Measurements from ENCODE around the gene PHLDA2.
A peak's percentile ranks its signal among the peaks of the same experiment; 100 is the strongest.
"Not testable (repeated sequence)": the region's sequence is repeated elsewhere in the genome, so short reads cannot be mapped to it uniquely, and the experiment has no call there.

PHLDA2 gene

GRCh38 chr11:2914455-2915195 lies 14.6 kb downstream of the PHLDA2 start:
- no peak for DNase-seq

DNA sequence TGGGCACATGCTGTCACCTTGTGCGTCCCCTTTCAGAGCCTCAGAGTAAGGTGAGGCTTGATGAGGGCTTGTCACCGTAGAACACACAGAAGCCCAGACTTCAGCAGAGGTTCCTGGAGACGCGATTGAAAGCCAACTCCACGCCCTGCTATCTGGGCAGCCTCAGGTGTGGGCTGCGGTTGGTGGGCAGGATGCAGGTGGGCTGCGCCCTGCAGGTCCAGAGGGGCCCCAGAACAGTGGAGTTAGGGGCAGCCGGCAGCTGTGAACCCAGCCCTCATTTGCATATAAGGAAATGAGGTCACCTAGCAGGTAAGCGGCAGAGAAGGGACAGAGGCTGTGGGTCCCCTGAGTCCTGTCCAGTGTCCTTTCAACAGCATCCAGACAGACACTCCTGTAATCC lies 15.4 kb downstream of the PHLDA2 start:
- DNase-seq, result no peak

DNA sequence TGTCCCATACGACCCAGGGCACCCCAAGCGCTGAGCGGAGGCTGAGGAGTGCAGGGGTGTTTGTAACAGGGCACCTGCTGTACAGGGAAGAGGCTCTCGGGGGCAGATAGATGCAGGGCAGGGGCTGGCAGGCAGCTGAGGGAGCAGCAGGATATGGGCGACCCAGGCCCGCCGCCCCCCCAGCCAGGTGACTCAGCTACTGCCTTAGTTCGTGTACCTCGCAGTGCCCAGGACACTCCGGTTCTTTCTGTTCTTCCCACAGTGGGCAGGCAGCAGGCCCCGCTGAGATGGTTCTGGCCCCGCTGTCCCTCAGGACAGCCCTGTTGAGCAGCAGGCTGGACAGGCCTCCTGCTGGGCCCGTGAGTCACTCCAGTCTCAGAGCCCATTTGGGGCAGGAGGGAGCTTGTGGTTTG lies 16.2 kb downstream of the PHLDA2 start:
- DNase-seq, result no peak

DNA sequence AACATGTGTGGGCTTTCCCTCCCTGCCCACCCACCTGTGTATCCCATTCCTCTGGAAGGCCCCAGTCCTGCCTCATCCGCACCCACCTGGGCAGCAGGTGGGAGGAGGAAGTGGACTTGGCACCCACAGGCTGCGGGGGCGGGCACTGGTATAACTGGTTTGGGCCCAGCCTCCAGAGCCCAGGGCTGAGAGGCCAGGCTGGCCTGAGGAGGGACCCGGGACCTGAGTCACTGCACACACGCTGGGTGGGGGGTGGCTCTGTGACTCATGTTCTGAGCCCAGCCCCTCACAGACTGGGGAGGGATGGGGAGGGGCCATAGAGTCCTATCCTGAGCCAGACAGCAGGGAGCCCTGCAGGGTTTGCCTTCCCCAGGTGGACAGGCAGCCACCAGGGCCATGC lies 16.7 kb downstream of the PHLDA2 start:
- DNase-seq, result no peak

DNA sequence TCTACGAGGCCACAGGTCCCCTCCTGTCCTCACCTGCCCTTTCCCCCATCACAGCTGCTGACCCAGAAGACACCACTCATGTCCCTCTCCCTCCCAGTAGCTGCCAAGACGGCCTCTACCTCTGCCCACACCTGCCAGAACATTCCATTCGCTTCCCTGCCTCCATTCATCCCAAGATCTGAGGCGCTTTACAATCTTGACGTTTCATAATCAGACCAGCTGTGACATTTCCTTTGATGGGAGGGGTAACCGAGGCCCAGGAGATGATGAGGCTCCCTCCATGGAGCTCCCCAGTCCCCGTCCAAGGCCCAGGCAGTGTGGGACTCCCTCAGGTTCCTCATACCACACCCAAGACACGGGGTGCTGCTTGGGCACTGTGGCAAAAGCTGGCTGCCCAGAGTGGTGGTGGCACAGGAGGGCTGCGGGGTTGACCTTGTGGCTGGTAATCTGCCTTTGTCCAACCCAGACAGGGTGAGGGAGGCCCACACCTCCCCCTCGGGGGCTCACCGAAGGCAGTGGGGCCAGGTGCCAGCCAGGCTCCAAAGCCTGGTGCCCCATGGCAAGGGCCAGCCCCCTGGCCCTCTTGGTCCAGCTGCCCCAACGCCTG lies 17.3 kb downstream of the PHLDA2 start:
- no peak for DNase-seq

- DNase-seq, result no peak
Measured at GRCh38 chr11:2911088-2911784, 18.0 kb downstream of the PHLDA2 start.

DNA sequence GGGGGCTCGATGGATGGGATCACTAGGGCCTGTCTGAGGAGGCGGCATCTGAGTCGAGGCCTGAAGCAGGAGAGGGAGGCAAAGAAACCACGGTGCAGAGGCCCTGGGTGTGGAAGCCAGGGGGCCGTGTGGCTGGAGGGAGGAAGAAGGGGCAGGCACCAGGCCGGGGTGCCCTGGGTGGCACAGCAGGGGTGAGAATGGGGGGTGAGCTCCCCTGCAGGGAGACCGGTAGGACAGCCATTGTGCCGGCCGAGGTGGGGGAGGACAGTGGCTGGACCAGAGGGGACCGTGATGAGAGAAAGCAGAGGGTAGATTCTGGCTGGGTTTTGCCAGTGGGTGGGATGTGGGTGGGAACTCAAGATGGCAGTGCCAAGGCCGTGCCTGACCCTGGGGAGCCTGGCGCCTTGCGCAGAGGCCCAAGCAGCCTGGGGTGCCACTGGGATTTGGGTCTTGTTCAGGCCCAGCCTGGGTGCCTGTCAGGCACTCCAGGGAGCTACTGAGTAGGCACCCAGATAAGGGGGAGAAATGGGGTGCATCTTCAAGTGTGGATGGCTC lies 18.7 kb downstream of the PHLDA2 start:
- no peak for DNase-seq

DNA sequence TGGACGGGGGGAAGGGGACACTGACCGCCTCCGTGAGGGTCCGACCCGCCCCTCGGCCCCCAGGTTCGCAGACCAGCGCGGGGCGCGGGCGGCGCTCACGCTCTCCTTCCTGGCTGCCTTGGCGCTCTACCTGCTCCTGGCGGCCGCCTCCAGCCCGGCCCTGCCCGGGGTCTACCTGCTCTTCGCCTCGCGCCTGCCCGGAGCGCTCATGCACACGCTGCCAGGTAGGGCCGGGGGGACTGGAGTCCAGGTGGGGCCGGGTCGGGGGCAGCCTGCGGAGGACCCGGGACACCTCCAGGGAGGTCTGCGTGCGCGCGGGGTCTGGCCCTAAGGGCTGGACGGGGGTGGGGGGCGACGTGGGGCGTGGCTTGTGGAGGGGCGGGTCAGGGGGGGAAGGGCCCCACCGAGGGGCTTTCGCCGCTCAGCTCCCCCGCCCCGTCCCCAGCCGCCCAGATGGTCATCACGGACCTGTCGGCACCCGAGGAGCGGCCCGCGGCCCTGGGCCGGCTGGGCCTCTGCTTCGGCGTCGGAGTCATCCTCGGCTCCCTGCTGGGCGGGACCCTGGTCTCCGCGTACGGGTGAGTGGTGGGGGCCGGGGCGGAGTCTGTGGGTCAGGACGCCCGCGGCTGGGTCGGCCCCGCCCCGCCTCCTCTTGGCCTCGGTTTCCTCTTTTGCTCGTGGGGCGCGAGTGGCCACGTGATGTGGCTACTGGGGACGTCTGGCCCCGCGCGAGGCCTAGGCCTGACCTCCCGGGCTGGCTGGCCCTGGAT lies 19.9 kb downstream of the PHLDA2 start:
- no peak for DNase-seq

DNA sequence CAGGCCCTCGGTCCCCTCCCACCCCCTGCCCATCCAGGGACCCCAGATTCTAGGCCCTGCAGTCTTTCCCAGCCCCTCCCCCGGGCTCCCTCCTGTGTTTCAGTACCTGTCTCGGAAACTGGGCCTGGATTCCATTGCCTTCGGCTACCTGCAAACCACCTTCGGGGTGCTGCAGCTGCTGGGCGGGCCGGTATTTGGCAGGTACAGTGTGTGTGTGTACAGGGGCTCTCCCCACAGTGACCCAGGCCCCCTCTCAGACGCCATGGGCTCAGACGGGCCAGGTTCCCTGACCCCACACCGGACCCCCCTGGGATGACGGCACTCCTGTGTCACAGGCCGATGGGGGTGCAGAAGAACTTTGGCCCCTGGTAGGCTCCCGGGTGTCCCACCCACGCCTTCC lies 21.1 kb downstream of the PHLDA2 start:
- no peak for DNase-seq

GRCh38 chr11:2905299-2905698 lies 23.9 kb downstream of the PHLDA2 start:
- not testable (repeated sequence) for DNase-seq

GRCh38 chr11:2904153-2905052 lies 24.8 kb downstream of the PHLDA2 start:
- no peak for DNase-seq

- DNase-seq, result no peak
Measured at GRCh38 chr11:2903672-2904011, 25.6 kb downstream of the PHLDA2 start.

GRCh38 chr11:2902784-2903671 lies 26.2 kb downstream of the PHLDA2 start:
- DNase-seq, result no peak

DNA sequence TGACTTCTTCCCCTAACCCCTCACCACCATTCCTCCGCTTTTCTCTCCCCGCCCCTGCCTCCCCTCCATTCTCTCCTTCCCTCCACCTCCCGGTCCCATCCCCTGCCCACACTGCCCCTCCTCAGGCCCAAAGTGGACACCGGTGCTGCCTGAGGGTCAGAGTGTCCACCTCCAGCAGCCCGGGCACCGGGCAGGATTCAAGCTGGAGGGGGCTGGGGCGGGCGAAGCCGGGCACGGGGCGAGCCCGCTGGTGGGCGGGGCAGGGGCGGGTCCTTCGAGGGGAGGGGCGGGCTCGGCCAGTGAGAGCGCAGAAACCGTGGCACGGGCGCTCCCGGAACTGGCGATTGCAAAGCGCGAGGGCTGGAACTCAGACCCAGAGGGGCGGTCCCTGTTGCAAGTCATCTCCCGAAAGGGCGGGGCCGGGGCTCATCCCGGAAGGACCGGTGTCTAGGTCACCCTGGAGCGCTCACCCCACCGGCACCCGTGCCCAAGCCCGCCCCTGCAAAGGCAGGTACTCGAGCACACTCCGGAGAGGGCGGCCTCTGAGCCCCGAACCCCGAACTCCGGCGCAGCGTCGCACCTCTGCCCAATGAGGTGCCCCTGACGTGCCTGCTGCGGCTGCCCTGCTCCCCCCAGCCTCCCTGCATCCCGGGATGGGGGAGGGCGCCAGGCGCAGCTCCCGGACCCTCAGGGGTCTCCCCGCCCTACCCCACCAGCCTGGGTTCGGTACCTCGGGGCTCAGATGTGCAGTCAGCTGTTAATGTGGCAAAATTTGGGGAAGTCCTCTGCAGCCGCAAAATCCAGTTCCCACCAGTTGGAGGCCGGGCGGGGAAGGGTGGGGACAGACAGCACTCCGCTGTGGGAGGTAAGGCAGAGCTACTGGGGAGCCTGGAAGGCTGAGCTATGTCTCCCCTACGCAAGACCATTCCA lies 27.1 kb downstream of the PHLDA2 start:
- peak; percentile 99 for DNase-seq

DNA sequence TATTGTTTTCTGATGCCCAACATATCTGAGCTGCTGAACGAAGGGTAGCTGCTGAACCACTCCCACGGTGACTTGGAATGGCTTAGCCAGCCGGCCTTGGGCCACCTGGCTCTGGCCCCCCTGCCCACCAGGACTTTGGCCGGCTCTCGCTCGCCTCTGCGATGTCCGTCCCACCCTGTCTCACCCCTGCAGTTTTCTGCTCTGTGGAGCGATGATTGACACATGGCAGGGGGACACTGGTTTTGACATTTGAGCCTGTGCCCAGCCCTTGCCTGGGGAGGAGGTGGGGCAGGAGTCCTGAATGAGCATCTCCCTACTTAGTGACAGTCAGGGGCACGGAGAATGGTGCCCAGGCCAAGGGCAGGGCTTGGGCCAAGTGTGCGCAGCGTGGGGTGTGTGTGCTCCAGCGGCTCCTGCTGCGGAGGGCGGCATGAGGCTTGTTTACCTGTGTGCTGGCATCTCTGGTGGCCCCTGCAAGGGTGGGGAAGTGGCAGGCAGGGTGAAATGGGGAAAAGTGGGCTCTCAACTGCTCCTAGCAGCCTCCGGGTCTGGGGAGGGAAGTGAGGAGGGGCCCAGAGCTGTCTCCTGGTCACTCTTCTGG lies 27.9 kb downstream of the PHLDA2 start:
- no peak for DNase-seq

- no peak for DNase-seq
Measured at GRCh38 chr11:2899080-2899783, 30.0 kb downstream of the PHLDA2 start.

DNA sequence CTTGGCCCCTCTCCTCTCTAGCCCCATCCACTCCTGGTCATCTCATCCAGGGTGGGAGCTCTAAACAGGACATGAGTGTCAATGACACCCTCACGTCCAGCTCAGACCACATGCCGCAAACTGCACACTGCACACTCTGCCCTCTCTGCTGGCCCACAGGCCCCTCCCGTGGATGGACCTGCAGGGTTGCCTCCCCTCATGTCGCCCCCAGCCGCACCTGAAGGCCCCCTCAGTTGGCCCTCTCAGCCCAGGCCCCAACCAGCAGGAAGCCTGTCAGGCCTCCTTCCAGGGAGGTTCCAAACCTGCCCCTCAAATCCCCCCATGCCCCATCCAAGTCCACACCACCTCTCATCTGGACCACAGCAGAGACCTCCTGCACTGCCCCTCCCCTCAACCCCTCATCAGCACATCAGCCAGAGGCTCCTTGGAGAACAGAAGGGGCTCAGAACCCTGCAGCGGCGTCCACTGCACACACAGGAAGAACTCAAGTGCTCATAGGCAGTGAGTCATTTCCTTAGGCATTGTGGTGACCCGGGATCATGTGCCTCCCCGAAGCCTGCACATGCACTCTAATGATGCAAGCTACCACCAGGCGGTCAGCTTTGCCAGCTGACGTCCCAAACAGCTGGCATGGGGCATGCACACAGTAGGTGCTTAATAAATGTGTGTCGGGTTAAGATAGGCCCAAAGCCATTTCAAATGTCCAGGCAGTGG lies 30.7 kb downstream of the PHLDA2 start:
- DNase-seq, result peak; percentile 69

GRCh38 chr11:2897048-2897447 lies 32.2 kb downstream of the PHLDA2 start:
- DNase-seq, result no peak
